Measurements from ENCODE around the gene KBTBD13.
A peak's percentile ranks its signal among the peaks of the same experiment; 100 is the strongest.

Gene KBTBD13

DNA sequence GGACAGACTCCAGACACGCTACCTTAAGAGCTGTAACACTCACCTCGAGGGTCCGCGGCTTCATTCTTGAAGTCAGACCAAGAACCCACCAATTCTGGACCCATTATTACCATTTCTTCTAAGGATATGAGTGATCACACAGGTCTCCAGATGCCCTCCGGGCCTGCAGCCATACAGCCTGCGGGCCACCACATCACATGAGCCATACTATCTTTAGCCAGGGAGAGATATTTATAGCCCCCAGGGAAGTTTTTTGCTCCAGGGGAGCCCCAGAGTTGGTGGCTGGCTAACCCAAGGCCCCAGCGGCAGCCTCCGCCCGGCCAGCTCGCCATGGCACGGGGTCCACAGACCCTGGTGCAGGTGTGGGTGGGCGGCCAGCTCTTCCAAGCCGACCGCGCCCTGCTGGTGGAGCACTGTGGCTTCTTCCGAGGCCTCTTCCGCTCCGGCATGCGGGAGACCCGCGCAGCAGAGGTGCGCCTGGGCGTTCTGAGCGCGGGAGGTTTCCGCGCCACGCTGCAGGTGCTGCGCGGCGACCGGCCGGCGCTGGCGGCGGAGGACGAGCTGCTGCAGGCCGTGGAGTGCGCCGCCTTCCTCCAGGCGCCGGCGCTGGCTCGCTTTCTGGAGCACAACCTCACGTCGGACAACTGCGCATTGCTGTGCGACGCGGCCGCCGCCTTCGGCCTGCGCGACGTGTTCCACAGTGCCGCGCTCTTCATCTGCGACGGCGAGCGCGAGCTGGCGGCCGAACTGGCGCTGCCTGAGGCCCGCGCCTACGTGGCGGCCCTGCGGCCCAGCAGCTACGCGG lies at the start of gene KBTBD13:
Gene KBTBD13, plus strand, starts transcription at position 261 of the 805 bp plus-strand sequence. Its CDS starts 70 bp downstream, at position 331.
- no peak for DNase-seq (ENCODE audit: extremely low read depth in 1 of 2, low read depth in 1 of 2)

DNA sequence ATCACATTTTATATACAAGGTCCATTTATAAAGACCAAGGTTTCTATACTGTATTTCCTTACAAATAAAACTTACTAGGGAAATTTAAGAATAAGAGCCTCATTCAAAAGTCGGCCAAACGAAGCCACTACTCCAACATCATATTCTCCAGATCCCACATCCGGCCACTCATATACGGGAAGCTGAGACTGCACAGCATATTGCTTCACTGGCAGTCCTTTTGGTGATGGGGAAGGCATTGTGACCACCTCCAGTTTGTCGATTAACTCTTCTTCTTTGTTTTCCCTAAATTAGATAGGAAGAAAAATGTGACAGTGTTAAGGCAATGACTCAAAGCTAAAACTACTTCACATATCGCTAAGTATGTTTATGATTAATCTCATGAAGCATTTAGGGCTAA lies 49.8 kb upstream of the KBTBD13 start:
- DNase-seq (ENCODE audit: extremely low read depth in 1 of 2, low read depth in 1 of 2), result no peak

DNA sequence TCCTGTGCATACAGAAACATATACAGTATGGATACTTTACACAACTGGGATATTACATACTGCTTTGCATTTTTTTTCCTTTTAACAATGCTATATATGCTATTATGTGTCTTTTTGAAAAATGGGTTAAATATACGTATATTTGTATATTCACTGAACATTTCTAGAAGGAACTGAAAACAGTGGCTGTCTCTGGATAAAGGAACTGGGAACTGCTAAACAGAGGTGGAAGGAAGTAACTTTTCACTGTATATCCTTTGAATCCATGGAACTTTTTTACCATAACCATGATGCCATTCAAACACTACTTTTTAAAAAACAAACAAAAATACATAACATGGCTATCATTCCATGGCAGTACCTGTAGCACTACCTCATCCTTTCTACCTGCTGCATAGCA lies 49.0 kb upstream of the KBTBD13 start:
- no peak for DNase-seq (ENCODE audit: extremely low read depth in 1 of 2, low read depth in 1 of 2)

GRCh38 chr15:65028338-65028737 lies 48.2 kb upstream of the KBTBD13 start:
- DNase-seq (ENCODE audit: extremely low read depth in 1 of 2, low read depth in 1 of 2), result no peak

- peak; percentile 82 to 90 for DNase-seq (ENCODE audit: extremely low read depth in 1 of 2, low read depth in 1 of 2)
Observed at GRCh38 chr15:65028921-65029735, 47.4 kb upstream of the KBTBD13 start, which contains the start of gene MTFMT. Gene MTFMT (minus strand): TSS chr15:65029639. CDS start chr15:65029613, 26 bp downstream.

DNA sequence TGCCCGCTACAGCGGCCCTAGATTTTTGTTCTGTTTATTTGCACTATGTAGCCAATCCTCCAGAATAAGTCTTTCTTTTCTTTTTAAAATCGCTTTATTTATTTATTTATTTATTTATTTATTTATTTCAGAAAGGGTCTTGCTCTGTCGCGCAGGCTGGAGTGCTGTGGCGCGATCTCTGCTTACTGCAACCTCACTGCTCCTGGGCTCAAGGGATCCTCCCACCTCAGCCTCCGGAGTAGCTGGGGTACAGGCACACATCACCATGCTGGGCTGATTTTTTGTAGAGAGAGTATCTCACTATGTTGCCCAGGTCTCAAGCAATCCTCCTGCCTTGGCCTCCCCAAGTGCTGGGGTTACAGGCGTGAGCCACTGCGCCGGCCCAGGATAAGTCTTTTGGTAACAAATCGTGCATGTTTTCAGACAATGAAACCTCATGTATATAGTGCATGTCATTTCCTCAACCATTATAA lies 46.8 kb upstream of the KBTBD13 start:
- DNase-seq (ENCODE audit: extremely low read depth in 1 of 2, low read depth in 1 of 2), result no peak

DNA sequence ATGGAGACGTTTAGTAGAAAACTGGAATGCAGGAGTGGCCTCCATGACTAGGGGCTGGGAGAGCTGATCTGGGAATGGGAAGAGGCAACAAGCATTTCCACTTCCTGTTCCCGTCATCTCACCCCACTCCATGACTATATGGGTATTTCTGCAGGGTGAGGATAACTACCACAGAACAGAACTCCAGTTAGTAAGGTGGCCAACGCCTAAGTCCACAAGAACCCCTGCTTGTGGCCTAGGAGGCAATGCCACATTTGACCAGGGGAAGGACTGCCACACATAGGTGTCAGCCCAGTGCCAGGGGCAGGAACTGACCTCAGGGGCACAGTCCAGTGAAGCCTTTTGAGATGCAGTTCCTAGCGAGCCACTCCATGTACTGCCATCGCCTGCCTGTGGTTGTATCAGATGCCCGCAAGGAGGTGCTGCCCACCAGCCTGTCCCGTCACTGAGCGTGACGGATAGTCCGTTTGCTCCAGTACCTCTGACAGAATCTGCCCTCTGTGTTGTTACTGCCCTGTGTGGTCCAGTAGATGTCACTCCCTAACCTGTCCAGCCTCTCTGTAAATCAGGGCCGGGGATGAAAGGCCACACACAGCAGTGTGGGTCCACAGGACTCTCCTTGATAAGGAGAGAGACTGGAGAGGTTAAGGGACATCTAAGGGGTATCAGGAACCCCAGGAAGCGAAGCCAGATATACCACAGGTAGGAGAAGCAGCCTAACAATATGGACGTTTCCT lies 43.6 kb upstream of the KBTBD13 start:
- peak; percentile 9 to 23 for DNase-seq (ENCODE audit: extremely low read depth in 1 of 2, low read depth in 1 of 2)

DNA sequence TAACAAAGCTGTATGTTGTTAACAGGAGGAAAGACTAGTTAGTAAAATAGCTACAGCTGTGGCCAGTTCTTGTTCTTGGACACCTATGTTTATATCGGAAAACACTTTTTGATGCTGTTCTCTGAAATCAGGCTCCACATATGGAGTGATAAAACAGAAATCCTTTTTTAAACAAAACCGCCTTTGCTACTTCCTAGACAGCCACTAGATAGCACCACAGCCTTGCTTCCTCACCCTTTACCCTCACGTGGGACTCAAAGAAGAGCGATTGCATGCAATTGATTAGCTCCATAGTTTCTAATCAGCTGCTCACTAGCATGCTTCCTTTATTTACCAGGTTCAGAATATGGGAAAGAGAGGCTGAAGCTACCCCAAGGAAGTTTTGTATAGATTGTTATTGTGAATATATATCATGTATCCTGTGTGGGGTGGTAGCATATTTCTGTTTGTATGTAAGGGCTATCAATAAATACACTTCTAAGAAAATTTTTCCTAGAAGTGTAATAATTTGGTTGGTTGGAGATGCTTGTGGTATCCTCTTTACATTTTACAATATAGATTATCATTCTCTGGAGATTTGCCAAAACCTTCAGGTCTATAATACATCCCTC lies 42.8 kb upstream of the KBTBD13 start:
- DNase-seq (ENCODE audit: extremely low read depth in 1 of 2, low read depth in 1 of 2), result no peak

DNA sequence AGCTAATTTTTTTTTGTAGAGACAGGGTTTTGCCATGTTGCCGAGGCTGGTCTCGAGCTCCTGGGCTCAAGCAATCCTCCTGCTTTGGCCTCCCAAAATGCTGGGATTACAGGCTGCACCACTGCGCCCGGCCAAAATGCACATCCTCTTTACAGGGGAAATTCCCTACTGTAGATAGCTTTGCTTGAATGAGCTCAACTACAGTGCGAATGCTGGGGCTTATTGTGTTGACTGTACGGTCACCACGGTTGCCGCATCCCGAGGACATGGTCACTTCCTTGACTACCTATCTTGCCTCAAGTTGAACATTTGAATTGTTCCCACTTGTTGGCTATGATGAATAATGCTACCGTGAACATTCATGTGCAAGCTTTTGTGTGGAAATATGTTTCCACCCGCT lies 41.8 kb upstream of the KBTBD13 start:
- DNase-seq (ENCODE audit: extremely low read depth in 1 of 2, low read depth in 1 of 2), result no peak

GRCh38 chr15:65037309-65037708 lies 39.2 kb upstream of the KBTBD13 start:
- no peak for DNase-seq (ENCODE audit: extremely low read depth in 1 of 2, low read depth in 1 of 2)

- DNase-seq (ENCODE audit: extremely low read depth in 1 of 2, low read depth in 1 of 2), result no peak
Observed at GRCh38 chr15:65038428-65038827, 38.1 kb upstream of the KBTBD13 start.

DNA sequence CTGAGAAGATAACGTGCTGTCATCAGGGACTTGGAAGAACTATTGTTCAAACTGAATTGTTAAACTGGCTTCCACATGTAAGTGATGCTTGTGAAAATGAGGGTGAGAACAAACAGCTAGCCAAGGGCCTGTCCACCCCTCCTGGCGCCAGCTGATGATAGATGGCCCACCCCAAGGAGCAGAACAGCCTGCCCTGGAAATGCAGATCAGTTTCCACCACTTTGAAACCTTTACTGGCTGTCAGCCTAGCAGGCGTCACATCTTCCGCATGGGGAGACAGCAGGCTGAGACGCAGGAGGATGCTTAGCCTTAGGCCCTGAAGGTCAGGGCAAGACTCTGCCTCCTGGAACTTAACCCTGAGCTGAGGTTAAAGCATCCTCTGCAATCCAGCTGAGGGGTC lies 37.7 kb upstream of the KBTBD13 start:
- DNase-seq (ENCODE audit: extremely low read depth in 1 of 2, low read depth in 1 of 2), result no peak

DNA sequence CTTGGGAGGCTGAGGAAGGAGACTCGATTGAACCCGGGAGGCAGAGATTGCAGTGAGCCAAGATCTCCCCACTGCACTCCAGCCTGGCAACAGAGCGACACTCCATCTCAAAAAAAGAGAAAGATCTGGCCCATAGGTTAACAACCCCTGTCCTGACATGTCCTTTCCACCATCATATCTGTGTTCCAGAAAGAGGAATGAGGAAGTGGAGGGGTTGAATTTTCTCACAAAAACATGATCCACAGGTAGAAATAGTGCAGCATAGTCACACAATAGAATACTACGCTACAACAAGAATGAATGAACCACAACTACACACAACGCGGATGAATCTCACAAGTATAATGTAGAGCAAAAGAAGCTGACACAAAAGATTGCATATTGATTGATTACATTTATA lies 36.1 kb upstream of the KBTBD13 start:
- no peak for DNase-seq (ENCODE audit: extremely low read depth in 1 of 2, low read depth in 1 of 2)

- no peak for DNase-seq (ENCODE audit: extremely low read depth in 1 of 2, low read depth in 1 of 2)
Observed at GRCh38 chr15:65041787-65042186, 34.8 kb upstream of the KBTBD13 start.

GRCh38 chr15:65042776-65043327 lies 33.7 kb upstream of the KBTBD13 start:
- DNase-seq (ENCODE audit: extremely low read depth in 1 of 2, low read depth in 1 of 2), result no peak

GRCh38 chr15:65044218-65044617 lies 32.3 kb upstream of the KBTBD13 start:
- peak in 1 of 2 donors; percentile 32 for DNase-seq (ENCODE audit: extremely low read depth in 1 of 2, low read depth in 1 of 2)

DNA sequence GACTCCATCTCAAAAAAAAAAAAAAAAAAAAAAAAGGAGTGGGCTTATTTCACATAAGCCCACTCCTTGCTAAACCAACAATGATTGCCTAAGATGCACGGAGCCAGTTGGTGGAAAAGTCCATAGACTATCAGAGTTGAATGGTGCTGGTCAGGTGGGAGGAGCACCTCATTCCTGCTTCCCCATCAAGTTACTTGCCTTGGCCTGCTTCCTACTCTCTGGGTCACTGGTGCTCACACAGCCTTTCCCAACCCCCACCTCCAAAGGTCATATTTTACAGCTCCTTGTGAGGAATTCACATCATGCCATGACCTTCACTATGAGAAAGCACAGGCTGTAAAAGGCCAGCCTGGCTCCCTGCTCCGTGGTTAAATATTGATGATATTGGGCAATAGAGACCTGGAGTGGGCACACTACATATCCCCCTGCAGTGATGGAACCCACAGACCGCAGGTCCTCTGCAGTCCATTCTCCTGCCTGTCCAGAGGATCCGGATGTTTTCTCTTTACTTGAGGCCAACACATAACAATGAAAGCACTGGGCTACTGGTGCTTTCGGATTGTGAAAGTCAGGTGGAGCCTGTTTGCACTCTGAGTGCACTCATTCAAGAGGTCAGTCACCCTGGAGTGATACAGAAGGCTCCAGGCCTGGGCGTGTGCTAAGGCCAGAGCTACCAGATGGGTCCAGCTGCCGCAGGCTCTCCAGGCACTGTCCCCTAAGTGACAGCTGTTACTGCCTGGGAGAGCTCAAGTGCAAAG lies 31.6 kb upstream of the KBTBD13 start, which contains the start of gene SLC51B:
Gene SLC51B, plus strand, starts transcription at position 664 of the 758 bp plus-strand sequence. CDS start 4,618 bp downstream, outside the sequence.
- no peak for DNase-seq (ENCODE audit: extremely low read depth in 1 of 2, low read depth in 1 of 2)

DNA sequence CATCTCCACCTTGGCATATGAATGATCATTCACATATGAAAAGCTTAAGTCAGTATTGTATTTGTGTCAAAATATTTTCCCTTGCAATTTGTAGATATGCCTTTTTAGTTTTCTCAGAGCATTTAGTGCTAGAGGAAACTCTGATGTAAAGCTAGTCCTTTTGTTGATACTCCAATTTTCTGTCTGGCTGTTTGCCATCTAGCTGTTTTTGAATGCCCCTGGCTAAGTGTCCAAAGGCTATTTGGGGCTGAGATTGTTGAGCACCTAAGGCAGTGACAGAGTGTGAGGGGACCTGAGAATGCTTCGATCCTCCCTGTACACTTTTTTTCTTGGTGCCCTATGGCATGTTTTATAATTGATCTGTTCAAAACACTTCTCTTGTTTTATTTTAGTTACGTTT lies 28.3 kb upstream of the KBTBD13 start:
- no peak for DNase-seq (ENCODE audit: extremely low read depth in 1 of 2, low read depth in 1 of 2)

GRCh38 chr15:65049418-65049840 lies 27.1 kb upstream of the KBTBD13 start:
- DNase-seq (ENCODE audit: extremely low read depth in 1 of 2, low read depth in 1 of 2), result peak; percentile 72 to 88
